ENCODE results near the gene CAPN5.

- TF ChIP-seq, protein P1, sequence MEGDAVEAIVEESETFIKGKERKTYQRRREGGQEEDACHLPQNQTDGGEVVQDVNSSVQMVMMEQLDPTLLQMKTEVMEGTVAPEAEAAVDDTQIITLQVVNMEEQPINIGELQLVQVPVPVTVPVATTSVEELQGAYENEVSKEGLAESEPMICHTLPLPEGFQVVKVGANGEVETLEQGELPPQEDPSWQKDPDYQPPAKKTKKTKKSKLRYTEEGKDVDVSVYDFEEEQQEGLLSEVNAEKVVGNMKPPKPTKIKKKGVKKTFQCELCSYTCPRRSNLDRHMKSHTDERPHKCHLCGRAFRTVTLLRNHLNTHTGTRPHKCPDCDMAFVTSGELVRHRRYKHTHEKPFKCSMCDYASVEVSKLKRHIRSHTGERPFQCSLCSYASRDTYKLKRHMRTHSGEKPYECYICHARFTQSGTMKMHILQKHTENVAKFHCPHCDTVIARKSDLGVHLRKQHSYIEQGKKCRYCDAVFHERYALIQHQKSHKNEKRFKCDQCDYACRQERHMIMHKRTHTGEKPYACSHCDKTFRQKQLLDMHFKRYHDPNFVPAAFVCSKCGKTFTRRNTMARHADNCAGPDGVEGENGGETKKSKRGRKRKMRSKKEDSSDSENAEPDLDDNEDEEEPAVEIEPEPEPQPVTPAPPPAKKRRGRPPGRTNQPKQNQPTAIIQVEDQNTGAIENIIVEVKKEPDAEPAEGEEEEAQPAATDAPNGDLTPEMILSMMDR (IDR thresholded peaks at IDR 0.05), result no peak
- TF ChIP-seq REST (IDR thresholded peaks at IDR 0.05; ENCODE audit: insufficient read depth in 1 of 2, low read depth in 2 of 2, low read length in 1 of 2) (no peak), TCF7L2 (IDR thresholded peaks at IDR 0.05; ENCODE audit: low read depth, low read length) (no peak)
These were observed 17.9 kb downstream of the CAPN5 start for GRCh38 chr11:77084581-77085191.
